Esophagus squamous epithelium (tissue), 5 donors: ENCODE measurements around the gene NR6A1. TPM values are rescaled to one million over a fixed set of nuclear protein-coding genes. Genes with fewer than 3 reads are reported as not detected.

Experiments used
- DNase-seq: peaks from one replicate; lab custom pipeline; 2025; lab: John Stamatoyannopoulos, UW
- H3K27ac ChIP-seq, 4 donors: fragments of 200-600 bp; sonication (generic); one replicate each; pipeline ENCODE4 v1.5.1; 2016 to 2019; ENCODE audit warnings: mild to moderate bottlenecking in 1 of 4
- H3K27me3 ChIP-seq, 4 donors: fragments of 200-600 bp; sonication (generic); 1 replicate in 3 of 4; 2 replicates in 1 of 4; pipeline versions ENCODE4 v1.5.1 to v1.6.0; 2017 to 2021; ENCODE audit warnings: antibody characterized with exemption in 1 of 4
- H3K36me3 ChIP-seq, 3 donors: fragments of 200-600 bp; sonication (generic); one replicate each; pipeline ENCODE4 v1.5.1; 2016 to 2019
- H3K4me1 ChIP-seq, 3 donors: fragments of 200-600 bp; sonication (generic); one replicate each; pipeline ENCODE4 v1.5.1; 2017 to 2019
- H3K4me3 ChIP-seq, 4 donors: fragments of 200-600 bp; sonication (generic); 1 replicate in 3 of 4; 2 replicates in 1 of 4; pipeline ENCODE4 v1.5.1; 2016 to 2019; ENCODE audit warnings: mild to moderate bottlenecking in 2 of 4, moderate library complexity in 1 of 4
- H3K9me3 ChIP-seq, 3 donors: fragments of 200-600 bp; sonication (generic); one replicate each; pipeline ENCODE4 v1.5.1; 2016 to 2019
- CTCF ChIP-seq, 6 experiments: fragments of 450-650 bp in 4 of 6; fragments of 200-600 bp in 2 of 6; sonication (generic) in 2 of 6; IDR thresholded peaks; one replicate each; pipeline ENCODE4 v1.5.1; 2016 to 2019; ENCODE audit warnings: antibody characterized with exemption in 6 of 6, mild to moderate bottlenecking in 4 of 6, moderate library complexity in 4 of 6
- POLR2A ChIP-seq, 4 donors: fragments of 450-650 bp; IDR thresholded peaks; one replicate each; pipeline ENCODE4 v1.6.1; 2017; ENCODE audit warnings: antibody characterized with exemption in 4 of 4, mild to moderate bottlenecking in 4 of 4, moderate library complexity in 3 of 4
- WGBS, 2 donors: methylation state at CpG; one replicate each; pipeline ENCODE4 v1.1.5; 2018; 5-methylcytosine and 5-hydroxymethylcytosine counted together
- intact Hi-C: fragments of 100-400 bp; cut with DNase I; formaldehyde crosslinking; loops from one replicate; pipeline ENCODE4 v1.15.0; 2022
- total RNA-seq, 4 donors: library from RNA; depleted of rRNA; stranded (reverse); fragments of >200 nt; gene quantifications; one replicate each; pipeline ENCODE4 v1.1.0, GENCODE V29; 2016
- donor health status: DM: yes; HTN: yes; CAD: no.

The NR6A1 gene
- total RNA-seq, 4 donors from 2014 or later: 1.9 to 4.0 (median 2.7) TPM

GRCh38 chr9:124723352-124723751 lies 47.8 kb downstream of the NR6A1 start:
- H3K36me3 ChIP-seq: no peaks in the 10 kb centered on the region
- no peaks in the 10 kb centered on the region for H3K27me3 ChIP-seq
- no peak overlapping the region for H3K27ac ChIP-seq
- WGBS, 2 donors: 81 to 82% methylated on average over 2 of the region's 2 CpGs
- intact Hi-C loops: no loop called here
- H3K4me1 ChIP-seq: peaks cover 0 to 11% (median 0%) of the 10 kb centered on the region in 3 donors
- no peaks in the 10 kb centered on the region for H3K9me3 ChIP-seq
- no peak overlapping the region for H3K4me3 ChIP-seq
- TF ChIP-seq POLR2A (IDR thresholded peaks at IDR 0.05) (no peak), CTCF (IDR thresholded peaks at IDR 0.05) (no peak)
- DNase-seq: no peak

- no peak overlapping the region for H3K27ac ChIP-seq
- H3K9me3 ChIP-seq: no peaks in the 10 kb centered on the region
- TF ChIP-seq POLR2A (IDR thresholded peaks at IDR 0.05) (no peak), CTCF (IDR thresholded peaks at IDR 0.05) (no peak)
- no peak for DNase-seq
- intact Hi-C loops: no loop called here
- H3K4me3 ChIP-seq: no peak overlapping the region
- H3K36me3 ChIP-seq: no peaks in the 10 kb centered on the region
- no peaks in the 10 kb centered on the region for H3K27me3 ChIP-seq
- 65 to 69% methylated on average over 5 of the region's 5 CpGs for WGBS, 2 donors
- H3K4me1 ChIP-seq: peaks cover 0 to 11% (median 0%) of the 10 kb centered on the region in 3 donors
Observed at GRCh38 chr9:124721109-124721906, 49.8 kb downstream of the NR6A1 start.

GRCh38 chr9:124720429-124721108 lies 50.5 kb downstream of the NR6A1 start:
- Histone ChIP-seq H3K36me3 (no peaks in the 10 kb centered on the region), H3K9me3 (no peaks in the 10 kb centered on the region), H3K27ac (no peak overlapping the region), H3K4me1 (peaks cover 0 to 11% (median 0%) of the 10 kb centered on the region in 3 donors), H3K4me3 (no peak overlapping the region), H3K27me3 (no peaks in the 10 kb centered on the region)
- intact Hi-C loops: no loop called here
- no peak for DNase-seq
- WGBS, 2 donors: 63 to 82% methylated on average over 3 of the region's 3 CpGs
- TF ChIP-seq POLR2A (IDR thresholded peaks at IDR 0.05) (no peak), CTCF (IDR thresholded peaks at IDR 0.05) (no peak)

- TF ChIP-seq CTCF (IDR thresholded peaks at IDR 0.05): no peak
- no peak for TF ChIP-seq POLR2A (IDR thresholded peaks at IDR 0.05)
- intact Hi-C loops: no loop called here
- Histone ChIP-seq H3K27me3 (no peaks in the 10 kb centered on the region), H3K4me3 (no peak overlapping the region), H3K36me3 (no peaks in the 10 kb centered on the region), H3K27ac (no peak overlapping the region), H3K4me1 (peaks cover 0 to 5% (median 0%) of the 10 kb centered on the region in 3 donors), H3K9me3 (no peaks in the 10 kb centered on the region)
- WGBS, 2 donors: 87 to 96% methylated on average over 6 of the region's 6 CpGs
- no peak for DNase-seq
Observed at GRCh38 chr9:124718928-124719327, 52.2 kb downstream of the NR6A1 start.

- DNase-seq: no peak
- TF ChIP-seq CTCF (IDR thresholded peaks at IDR 0.05): no peak
- TF ChIP-seq POLR2A (IDR thresholded peaks at IDR 0.05): no peak
- no peaks in the 10 kb centered on the region for H3K9me3 ChIP-seq
- H3K4me1 ChIP-seq: no peaks in the 10 kb centered on the region
- no peaks in the 10 kb centered on the region for H3K27me3 ChIP-seq
- intact Hi-C loops: no loop called here
- no peak overlapping the region for H3K27ac ChIP-seq
- no peaks in the 10 kb centered on the region for H3K36me3 ChIP-seq
- WGBS, 2 donors: 85 to 98% methylated on average over 2 of the region's 2 CpGs
- no peak overlapping the region for H3K4me3 ChIP-seq
Observed at GRCh38 chr9:124717597-124717996, 53.5 kb downstream of the NR6A1 start.
